HepG2 (cell line): ENCODE results near the gene TEDC2. TPM values are rescaled to one million over a fixed set of nuclear protein-coding genes. Genes with fewer than 3 reads are reported as not detected.

Experiments used
- AGO2 ChIP-seq: fragments of 200-400 bp; formaldehyde crosslinking; optimal IDR thresholded peaks from 2 replicates; pipeline ENCODE3; 2017; ENCODE audit warnings: mild to moderate bottlenecking, low read depth, low read length, moderate library complexity
- ATF7 ChIP-seq, 2 experiments: fragments of 450-650 bp in 1 of 2; sonication (generic) in 1 of 2; formaldehyde crosslinking in 1 of 2; IDR thresholded peaks; 2 replicates each; pipeline versions ENCODE4 v1.4.0 to v1.6.1; 2016 to 2020; ENCODE audit warnings: antibody characterized with exemption in 1 of 2, mild to moderate bottlenecking in 1 of 2, missing genetic modification reagents in 1 of 2
- HCFC1 ChIP-seq: fragments of 150-350 bp; IDR thresholded peaks from 2 replicates; pipeline ENCODE4 v1.6.1; 2014; ENCODE audit warnings: low read depth, low read length
- MAX ChIP-seq: IDR thresholded peaks from 2 replicates; pipeline ENCODE4 v1.6.1; 2012; ENCODE audit warnings: inconsistent platforms
- MTERF4 ChIP-seq: sonication (generic); formaldehyde crosslinking; IDR thresholded peaks from 2 replicates; pipeline ENCODE4 v1.8.0; 2023; ENCODE audit warnings: mild to moderate bottlenecking, missing genetic modification reagents
- NPAS2 ChIP-seq: sonication (generic); formaldehyde crosslinking; IDR thresholded peaks from 2 replicates; pipeline ENCODE4 v1.8.0; 2022; ENCODE audit warnings: mild to moderate bottlenecking, missing genetic modification reagents, borderline replicate concordance
- PBX2 ChIP-seq: IDR thresholded peaks from 2 replicates; pipeline ENCODE4 v1.6.1; 2016; ENCODE audit warnings: control low read depth
- RAD21 ChIP-seq: fragments of 450-650 bp; formaldehyde crosslinking; IDR thresholded peaks from 2 replicates; pipeline ENCODE4 v1.5.0; 2020; ENCODE audit warnings: mild to moderate bottlenecking
- THAP7 ChIP-seq: sonication (generic); formaldehyde crosslinking; IDR thresholded peaks from 2 replicates; pipeline ENCODE4 v1.8.1; 2023; ENCODE audit warnings: mild to moderate bottlenecking, missing genetic modification reagents
- U2AF2 ChIP-seq: fragments of 200-400 bp; formaldehyde crosslinking; IDR thresholded peaks from 2 replicates; pipeline ENCODE4 v1.6.1; 2017; ENCODE audit warnings: low read depth, mild to moderate bottlenecking, low read length
- ZBTB40 ChIP-seq, 2 experiments: fragments of 450-650 bp in 1 of 2; sonication (generic) in 1 of 2; formaldehyde crosslinking in 1 of 2; IDR thresholded peaks; 2 replicates each; pipeline versions ENCODE4 v1.6.1 to v1.8.0; 2016 to 2022; ENCODE audit warnings: antibody characterized with exemption in 1 of 2, mild to moderate bottlenecking in 1 of 2, missing genetic modification reagents in 1 of 2
- ZFP82 ChIP-seq: sonication (generic); formaldehyde crosslinking; IDR thresholded peaks from 2 replicates; pipeline ENCODE4 v1.5.1; 2020; ENCODE audit warnings: mild to moderate bottlenecking, missing genetic modification reagents, borderline replicate concordance
- ZNF121 ChIP-seq: sonication (generic); formaldehyde crosslinking; IDR thresholded peaks from 2 replicates; pipeline ENCODE4 v1.5.0; 2020; ENCODE audit warnings: mild to moderate bottlenecking, missing genetic modification reagents
- ZNF574 ChIP-seq: sonication (generic); formaldehyde crosslinking; IDR thresholded peaks from 2 replicates; pipeline ENCODE4 v1.4.0; 2020; ENCODE audit warnings: missing genetic modification reagents
- polyA plus RNA-seq, 8 experiments: library from polyadenylated mRNA; depleted of rRNA in 3 of 8; stranded (reverse) in 7 of 8; unstranded in 1 of 8; fragments of >200 nt; fragmentation: Illumina TruSeq in 4 of 8; extraction: Trizol in 4 of 8; gene quantifications; 2 replicates each; pipeline versions ENCODE4 v1.2.1 to v1.2.3, GENCODE V29; 2011 to 2016; ENCODE audit warnings: low read depth in 4 of 8, missing spikeins in 1 of 8, mixed read lengths in 1 of 8; ENCODE audit not compliant: insufficient read depth in 1 of 8
- total RNA-seq, 5 experiments: library from RNA; depleted of rRNA; stranded (reverse); fragments of >200 nt; fragmentation: Illumina TruSeq; extraction: Trizol; gene quantifications; 2 replicates each; pipeline ENCODE4 v1.2.3, GENCODE V29; 2016; ENCODE audit warnings: low read depth in 1 of 5

The TEDC2 gene
- total and polyA plus RNA-seq, 2 of the 13 experiments (the other 11 are each of a cell fraction or from before 2014, with no cell fraction given), result 6.2 to 24.4 TPM

GRCh38 chr16:2468233-2468724 lies 8.4 kb downstream of the TEDC2 start (continued):
- no peak for TF ChIP-seq THAP7 (CRISPR knock-in tag)
- TF ChIP-seq ZNF574 (CRISPR knock-in tag), result no peak
- no peak for TF ChIP-seq ZFP82 (CRISPR knock-in tag)
- no peak for TF ChIP-seq MTERF4 (CRISPR knock-in tag)
- TF ChIP-seq NPAS2 (CRISPR knock-in tag), result no peak
- no peak for TF ChIP-seq ZNF121
- TF ChIP-seq RAD21 (CRISPR knock-in tag), result no peak
- peak; percentile 42 for TF ChIP-seq AGO2
- TF ChIP-seq MAX, result 0 out of 2 replicates have a peak, but pooled peaks have one; percentile 28
- TF ChIP-seq ATF7 (IDR thresholded peaks at IDR 0.05), result no peak
- TF ChIP-seq ATF7 (CRISPR knock-in tag; IDR thresholded peaks at IDR 0.05), result 0 out of 2 replicates have a peak, but pooled peaks have one; percentile 23
- TF ChIP-seq PBX2 (CRISPR knock-in tag), result no peak
- no peak for TF ChIP-seq U2AF2
- no peak for TF ChIP-seq HCFC1
- TF ChIP-seq ZBTB40 (IDR thresholded peaks at IDR 0.05), result no peak
- TF ChIP-seq ZBTB40 (CRISPR knock-in tag; IDR thresholded peaks at IDR 0.05), result no peak
